GM18526 (cell line): Measurements from ENCODE around the gene PSME1.

ENCODE experiments used
- POLR2A ChIP-seq: IDR thresholded peaks from 3 replicates; pipeline ENCODE4 v1.6.1; 2011; ENCODE audit not compliant: insufficient read length; ENCODE audit errors: extremely low read depth

Gene PSME1

DNA sequence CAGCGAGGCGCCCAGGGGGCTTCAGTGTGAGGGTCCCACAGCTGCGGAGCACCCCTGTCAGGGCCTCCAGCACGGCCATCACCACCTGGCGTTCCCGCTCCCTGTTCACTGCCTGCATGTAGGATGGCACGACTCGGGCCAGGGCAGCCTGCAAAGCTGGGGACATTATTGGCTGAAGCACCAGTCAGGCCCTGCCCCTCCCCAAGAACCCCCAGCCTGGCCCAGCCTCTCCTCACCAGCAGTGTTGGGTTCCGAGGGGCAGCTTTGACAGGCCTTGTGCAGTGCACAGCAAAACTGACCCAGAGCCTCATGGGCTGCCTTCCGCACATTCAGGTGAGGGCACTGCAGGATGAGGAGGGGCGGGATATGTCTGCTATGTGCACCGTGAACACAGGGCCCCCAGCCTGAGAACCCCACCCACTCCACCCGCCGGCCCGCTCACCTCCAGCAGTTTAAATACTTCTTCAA, 47.1 kb downstream of the PSME1 start:
- TF ChIP-seq POLR2A = no peak

DNA sequence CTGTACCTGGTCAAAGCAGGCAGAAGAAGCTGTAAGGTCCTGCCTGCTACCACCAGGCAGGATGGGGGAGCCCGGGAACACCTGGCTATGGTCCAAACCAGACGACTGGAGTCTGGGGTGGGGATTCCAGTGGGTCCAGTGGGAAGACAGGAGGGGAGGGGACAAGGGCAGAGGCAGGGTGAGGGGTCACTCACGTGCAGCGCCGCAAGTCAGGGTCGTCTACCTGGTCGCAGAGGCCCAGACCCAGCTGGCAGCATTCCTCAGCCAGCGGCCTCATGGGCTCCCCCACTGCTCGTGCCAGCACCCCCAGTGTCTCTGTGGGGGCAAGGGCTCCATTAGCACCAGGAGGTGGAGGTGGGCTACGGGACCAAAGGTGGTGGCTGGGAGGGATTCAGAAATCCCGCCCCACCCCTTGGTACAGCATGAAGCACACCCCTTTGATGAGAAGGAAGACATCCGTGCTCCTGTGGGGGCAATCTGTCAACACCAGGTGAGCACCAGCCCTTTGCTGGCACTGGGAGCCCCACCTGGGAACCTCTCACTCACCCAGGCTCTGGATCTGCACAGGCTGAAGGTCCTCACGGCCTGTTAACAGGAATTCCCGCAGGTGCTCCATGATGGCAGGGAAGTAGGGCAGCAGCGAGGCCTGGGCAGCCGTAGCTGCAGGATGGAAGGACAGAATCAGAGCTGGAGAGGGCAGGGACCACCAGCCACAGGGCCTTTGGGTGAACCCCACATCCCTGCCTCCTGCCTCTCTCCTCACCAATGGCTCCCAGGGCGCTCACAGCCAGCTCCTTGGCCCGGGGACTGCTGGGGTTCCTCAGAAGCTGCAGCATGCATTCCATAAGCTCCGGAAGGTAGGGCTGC, 48.3 kb downstream of the PSME1 start:
- no peak for TF ChIP-seq POLR2A

DNA sequence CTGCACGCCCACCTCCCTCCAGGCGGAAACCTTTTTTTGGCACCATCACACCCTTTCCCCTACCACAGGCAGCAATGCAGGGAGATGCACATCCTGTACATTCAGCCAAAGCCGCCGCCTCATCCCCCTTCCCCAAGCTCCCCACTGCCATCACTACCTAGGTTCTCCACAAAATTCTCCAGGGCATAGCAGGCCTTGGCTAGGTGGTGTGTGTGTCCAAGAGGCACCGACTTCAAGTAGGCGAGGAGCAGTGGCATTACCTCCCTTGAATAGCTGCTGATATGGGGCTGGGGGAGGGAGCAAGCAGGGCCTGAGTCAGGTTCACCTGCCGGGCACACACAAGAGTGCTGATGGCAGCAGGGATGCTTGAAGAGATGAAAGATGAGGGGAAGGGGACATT, 49.0 kb downstream of the PSME1 start:
- no peak for TF ChIP-seq POLR2A

DNA sequence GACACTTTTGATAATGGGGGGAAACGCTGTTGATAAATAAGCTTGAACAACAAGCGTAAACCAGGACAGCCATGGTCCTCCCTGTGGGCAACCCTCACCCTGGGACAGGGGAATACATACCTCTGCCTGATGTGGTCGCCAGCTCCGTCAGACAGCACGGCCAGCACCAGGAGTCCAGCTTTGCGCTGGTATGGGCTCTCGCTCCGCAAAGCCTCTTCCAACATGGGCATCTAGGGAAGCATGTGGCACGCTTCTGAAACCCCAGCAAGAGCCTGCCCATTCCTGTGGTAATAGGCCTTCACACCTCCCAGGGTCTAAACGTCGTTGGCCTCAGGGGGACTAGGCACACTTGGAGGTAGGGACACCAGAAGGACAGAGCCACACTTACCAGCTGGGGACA, 49.7 kb downstream of the PSME1 start:
- TF ChIP-seq POLR2A = no peak

DNA sequence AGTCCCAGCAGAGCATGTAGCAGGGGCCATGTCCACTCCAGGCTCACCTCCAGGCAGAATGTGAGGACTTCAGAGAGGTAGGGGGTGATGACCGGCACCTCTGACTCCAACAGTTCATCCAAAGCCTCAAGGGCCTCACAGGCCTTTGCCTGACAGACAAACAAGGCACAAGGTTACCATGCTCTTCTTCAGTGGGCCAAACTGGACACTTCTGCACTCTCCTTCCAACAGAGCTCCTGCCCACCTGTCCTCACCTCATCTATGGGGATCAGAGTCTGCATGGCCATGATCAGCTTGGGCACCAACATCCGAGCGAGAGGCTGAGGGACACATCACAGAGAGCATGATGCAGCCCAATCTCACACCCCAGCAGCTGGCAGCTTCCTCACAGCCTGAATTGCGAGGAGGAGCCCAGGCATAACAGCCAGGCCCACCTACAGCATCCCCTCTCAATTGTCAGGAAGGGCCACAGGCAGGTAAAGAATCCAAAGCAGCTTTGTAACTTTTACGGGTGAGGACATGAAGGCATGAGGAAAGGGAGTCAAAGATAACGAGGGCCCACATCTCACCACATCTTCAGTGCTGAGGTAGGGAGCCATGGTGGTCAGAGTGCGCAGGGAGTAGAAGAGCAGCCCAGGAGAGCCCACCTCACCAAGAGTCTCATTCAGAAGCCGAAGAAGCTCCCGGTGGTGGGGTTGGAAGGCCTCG, 51.0 kb downstream of the PSME1 start:
- no peak for TF ChIP-seq POLR2A

DNA sequence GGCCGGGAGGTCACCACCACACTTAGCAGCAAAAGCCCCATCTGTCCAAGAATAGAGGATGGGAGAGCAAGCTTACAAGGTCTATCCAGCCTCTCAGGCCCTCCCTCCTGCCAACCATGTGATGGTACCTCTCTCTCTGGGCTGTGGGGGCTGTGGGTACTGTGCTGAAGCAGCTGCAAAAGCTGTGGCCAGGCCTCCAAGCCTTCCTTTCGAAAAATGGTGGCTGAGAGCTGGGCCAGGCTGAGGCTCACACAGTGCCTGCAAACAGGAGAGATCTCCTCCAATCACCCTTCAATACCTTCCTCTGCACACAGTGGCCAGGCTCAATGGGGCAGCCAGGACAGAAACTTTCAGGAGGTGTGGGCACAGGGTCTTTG, 51.5 kb downstream of the PSME1 start:
- no peak for TF ChIP-seq POLR2A
